GM12801 (cell line): ENCODE results near the gene NAXD.

Experiments used
- TF ChIP-seq, protein P1 (sequence below): IDR thresholded peaks from one replicate; pipeline ENCODE4 v1.5.1; 2011; ENCODE audit warnings: control low read depth; ENCODE audit not compliant: insufficient read length; ENCODE audit errors: extremely low read depth

The NAXD gene

DNA sequence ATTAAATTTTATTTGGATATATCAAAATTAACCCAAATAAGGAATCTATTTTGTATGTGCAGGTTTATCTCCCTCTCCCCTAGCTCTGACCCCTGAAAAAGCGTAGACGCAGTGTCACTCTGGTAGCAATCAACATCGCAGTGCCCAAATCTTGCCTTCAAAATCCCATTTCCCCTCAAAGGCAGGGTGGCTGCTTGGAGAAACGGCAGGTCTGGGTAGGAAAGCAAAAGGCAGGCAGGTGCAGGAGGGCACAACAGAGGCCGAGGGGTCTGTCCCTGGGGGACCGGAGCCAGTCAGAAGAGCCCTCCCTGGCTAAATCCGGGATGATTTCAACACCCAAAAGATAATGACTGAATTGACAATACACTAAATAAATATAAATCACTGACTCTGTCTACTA, 41.9 kb downstream of the NAXD start:
- TF ChIP-seq, protein P1, sequence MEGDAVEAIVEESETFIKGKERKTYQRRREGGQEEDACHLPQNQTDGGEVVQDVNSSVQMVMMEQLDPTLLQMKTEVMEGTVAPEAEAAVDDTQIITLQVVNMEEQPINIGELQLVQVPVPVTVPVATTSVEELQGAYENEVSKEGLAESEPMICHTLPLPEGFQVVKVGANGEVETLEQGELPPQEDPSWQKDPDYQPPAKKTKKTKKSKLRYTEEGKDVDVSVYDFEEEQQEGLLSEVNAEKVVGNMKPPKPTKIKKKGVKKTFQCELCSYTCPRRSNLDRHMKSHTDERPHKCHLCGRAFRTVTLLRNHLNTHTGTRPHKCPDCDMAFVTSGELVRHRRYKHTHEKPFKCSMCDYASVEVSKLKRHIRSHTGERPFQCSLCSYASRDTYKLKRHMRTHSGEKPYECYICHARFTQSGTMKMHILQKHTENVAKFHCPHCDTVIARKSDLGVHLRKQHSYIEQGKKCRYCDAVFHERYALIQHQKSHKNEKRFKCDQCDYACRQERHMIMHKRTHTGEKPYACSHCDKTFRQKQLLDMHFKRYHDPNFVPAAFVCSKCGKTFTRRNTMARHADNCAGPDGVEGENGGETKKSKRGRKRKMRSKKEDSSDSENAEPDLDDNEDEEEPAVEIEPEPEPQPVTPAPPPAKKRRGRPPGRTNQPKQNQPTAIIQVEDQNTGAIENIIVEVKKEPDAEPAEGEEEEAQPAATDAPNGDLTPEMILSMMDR = no peak

DNA sequence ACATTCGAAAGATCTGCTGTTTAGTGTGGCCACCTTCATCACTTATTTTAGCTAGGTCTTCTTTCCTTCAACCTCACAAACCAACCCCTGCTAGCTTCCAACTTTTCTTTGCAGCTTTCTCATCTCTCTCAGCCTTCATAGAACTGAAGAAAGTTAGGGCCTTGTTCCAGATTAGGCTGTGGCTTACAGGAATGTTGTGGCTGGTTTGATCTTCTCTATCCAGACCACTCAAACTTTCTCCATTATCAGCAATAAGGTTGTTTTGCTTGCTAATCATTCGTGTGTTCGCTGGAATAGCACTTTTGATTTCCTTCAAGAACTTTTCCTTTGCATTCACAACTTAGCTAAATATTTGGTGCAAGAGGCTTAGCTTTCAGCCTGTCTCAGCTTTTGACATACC, 45.9 kb downstream of the NAXD start:
- TF ChIP-seq, protein P1 = no peak

DNA sequence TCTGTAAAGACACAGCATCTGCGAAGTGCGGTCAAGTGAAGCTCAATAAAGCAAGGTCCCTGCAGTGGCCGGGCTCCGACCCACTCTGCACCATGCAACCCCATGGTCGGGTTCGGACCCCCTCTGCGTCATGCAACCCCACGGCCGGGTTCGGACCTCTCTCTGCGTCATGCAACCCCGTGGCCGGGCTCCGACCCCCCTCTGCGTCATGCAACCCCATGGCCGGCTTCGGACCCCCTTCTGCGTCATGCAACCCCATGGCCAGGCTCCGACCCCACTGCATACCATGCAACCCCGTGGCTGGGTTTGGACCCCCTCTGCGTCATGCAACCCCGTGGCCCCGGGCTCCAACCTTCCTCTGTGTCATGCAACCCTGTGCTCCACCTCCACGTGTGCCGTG, 46.7 kb downstream of the NAXD start:
- TF ChIP-seq, protein P1 = no peak

DNA sequence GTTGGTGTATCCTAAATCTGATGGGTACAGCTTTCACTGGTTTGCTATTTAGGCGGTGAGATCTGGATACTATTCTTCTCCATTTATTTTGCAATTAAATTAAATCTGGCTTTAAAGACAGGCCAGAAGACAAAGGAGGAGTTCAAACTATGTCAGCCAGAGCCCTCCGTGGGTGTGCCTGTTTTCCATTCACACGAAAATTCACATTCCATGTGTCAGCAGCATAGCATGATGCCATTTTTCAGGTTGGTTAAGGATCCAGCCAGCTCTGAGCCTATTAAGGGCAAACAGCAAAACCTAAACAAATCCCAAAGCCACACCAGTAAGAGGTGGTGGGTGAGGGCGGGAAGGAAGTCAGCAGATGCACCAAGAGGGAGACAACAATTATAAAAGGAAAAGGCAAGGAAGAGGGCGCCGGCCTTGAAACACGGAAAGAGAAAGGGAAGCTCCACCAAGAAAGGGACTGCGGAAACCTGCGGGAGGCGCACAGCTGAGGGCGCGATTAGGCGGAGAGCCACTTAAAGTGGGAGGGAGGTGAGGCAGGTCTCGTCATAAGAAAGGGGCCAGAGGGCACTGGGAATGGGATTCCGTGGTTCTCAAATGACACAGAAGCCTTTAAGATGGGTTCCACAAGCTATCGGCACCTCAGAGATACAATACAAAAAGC, 47.6 kb downstream of the NAXD start:
- TF ChIP-seq, protein P1 = no peak

DNA sequence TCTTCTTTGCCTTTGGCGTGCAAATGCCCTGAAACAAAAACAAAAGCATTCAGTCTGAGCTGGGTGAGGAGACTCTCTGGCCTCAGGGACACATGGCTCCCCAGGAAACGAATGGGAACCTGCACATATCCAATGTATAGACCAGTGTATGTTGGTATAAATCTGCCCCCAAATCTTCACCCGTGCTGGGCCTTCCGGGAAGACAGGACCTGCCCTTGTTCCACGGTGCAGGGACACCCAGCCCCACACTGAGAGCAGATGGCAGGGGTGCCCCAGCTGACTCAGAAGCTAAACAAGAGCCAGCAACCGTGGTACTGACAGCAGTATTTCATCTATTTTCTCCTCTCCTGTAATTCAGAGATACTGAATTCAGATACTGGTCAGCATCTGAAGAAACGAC, 48.1 kb downstream of the NAXD start:
- TF ChIP-seq, protein P1 = no peak

DNA sequence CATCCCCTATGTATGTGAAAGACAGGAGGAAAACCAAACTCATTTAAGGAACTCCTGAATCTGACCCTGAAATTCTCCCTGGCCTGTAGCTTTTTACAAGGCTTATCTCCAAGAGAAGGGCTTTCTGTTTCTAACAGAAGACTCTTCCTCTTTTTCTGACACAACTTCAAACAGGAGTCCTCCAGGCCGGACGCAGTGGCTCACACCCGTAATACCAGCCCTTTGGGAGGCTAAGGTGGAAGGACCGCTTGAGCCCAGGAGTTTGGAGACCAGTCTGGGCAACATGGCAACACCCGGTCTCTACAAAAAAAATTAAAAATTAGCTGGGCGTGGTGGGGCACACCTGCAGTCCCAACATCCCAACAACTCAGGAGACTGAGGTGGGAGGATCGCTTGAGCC, 48.7 kb downstream of the NAXD start:
- TF ChIP-seq, protein P1 = no peak

DNA sequence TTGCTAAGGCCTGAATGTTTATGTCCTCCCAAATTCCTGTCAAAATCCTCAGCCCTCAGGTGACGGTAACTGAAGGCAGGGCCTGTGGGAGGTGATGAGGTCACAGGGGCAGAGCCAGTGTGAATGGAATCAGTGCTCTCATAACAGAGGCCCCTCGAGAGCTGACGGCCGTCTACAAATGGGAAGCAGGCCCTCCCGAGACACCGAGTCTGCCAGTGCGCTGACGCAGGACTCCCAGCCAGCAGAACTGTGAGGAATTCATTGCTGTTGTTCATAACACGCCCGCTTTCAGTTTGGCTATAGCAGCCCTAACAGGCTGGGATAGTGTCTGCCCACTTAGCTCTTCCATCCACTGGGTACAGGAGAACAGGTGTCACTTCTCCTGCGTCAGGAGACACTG, 49.3 kb downstream of the NAXD start:
- TF ChIP-seq, protein P1 = no peak
